Calu3 (cell line): ENCODE results near the gene FANCL. TPM values are rescaled to one million over a fixed set of nuclear protein-coding genes. Genes with fewer than 3 reads are reported as not detected.

Experiments
- BruUV-seq: library from RNA; stranded (reverse); fragments of 400-500 nt; replicated peaks from 2 replicates; lab custom pipeline; 2021; lab: Mats Ljungman, UMichigan
- CTCF ChIA-PET: fragments of 300-600 bp; sonication (Branson Sonifier 250); formaldehyde crosslinking; loops from one replicate; lab custom pipeline; 2022; ENCODE audit warnings: antibody characterized with exemption; lab: Charles Lee
- DNase-seq: peaks from one replicate; pipeline ENCODE4 v3.0.0; 2022
- H3K27ac Mint-ChIP-seq: one replicate; pipeline ENCODE4 v1.8.0; 2022; ENCODE audit warnings: mixed read lengths; ENCODE audit not compliant: unreplicated experiment
- H3K27me3 Mint-ChIP-seq: one replicate; pipeline ENCODE4 v1.8.0; 2022; ENCODE audit warnings: mixed read lengths; ENCODE audit not compliant: unreplicated experiment
- H3K36me3 Mint-ChIP-seq: one replicate; pipeline ENCODE4 v1.8.0; 2022; ENCODE audit warnings: mild to moderate bottlenecking, moderate library complexity, mixed read lengths; ENCODE audit not compliant: insufficient read depth, unreplicated experiment
- H3K4me1 Mint-ChIP-seq: one replicate; pipeline ENCODE4 v1.8.0; 2022; ENCODE audit warnings: mild to moderate bottlenecking, low read depth, mixed read lengths; ENCODE audit not compliant: unreplicated experiment
- H3K4me3 Mint-ChIP-seq: one replicate; pipeline ENCODE4 v1.8.0; 2022; ENCODE audit warnings: mild to moderate bottlenecking, low read depth, moderate library complexity, mixed read lengths; ENCODE audit not compliant: unreplicated experiment
- H3K9me3 Mint-ChIP-seq: one replicate; pipeline ENCODE4 v1.8.0; 2022; ENCODE audit warnings: low read depth, mixed read lengths; ENCODE audit not compliant: unreplicated experiment
- CTCF ChIP-seq: fragments of 200-600 bp; IDR thresholded peaks from one replicate; pipeline ENCODE4 v1.8.0; 2022; ENCODE audit warnings: antibody characterized with exemption; ENCODE audit not compliant: unreplicated experiment
- intact Hi-C: fragments of 100-400 bp; cut with micrococcal nuclease; formaldehyde crosslinking; loops from one replicate; pipeline ENCODE4 v1.10.0; 2022; ENCODE audit not compliant: unreplicated experiment
- total RNA-seq: library from RNA; stranded (reverse); gene quantifications from 2 replicates; pipeline ENCODE4 v1.2.3, GENCODE V29; 2022

The FANCL gene
- total RNA-seq, 1 experiment from 2014 or later: 40.5 TPM

GRCh38 chr2:58140508-58141072 lies 100.5 kb downstream of the FANCL start:
- Mint-ChIP-seq H3K36me3 (no peaks in the 10 kb centered on the region), H3K4me1 (no peaks in the 10 kb centered on the region), H3K9me3 (no peaks in the 10 kb centered on the region), H3K27me3 (no peaks in the 10 kb centered on the region), H3K27ac (no peak overlapping the region), H3K4me3 (no peak overlapping the region)
- no peak for DNase-seq
- intact Hi-C loops: no loop called here
- TF ChIP-seq CTCF: no peak
- CTCF ChIA-PET: no interaction called here
- no TSS peak for BruUV-seq

- intact Hi-C loops: loop anchor here (5.0 kb wide), 1 partner anchor 86 kb away; no protein-coding TSS in a partner anchor
- CTCF ChIA-PET: no interaction called here
- DNase-seq: no peak
- H3K27ac Mint-ChIP-seq: no peak overlapping the region
- H3K4me1 Mint-ChIP-seq: no peaks in the 10 kb centered on the region
- H3K36me3 Mint-ChIP-seq: no peaks in the 10 kb centered on the region
- no peak for TF ChIP-seq CTCF
- no TSS peak for BruUV-seq
- no peaks in the 10 kb centered on the region for H3K9me3 Mint-ChIP-seq
- no peaks in the 10 kb centered on the region for H3K27me3 Mint-ChIP-seq
- H3K4me3 Mint-ChIP-seq: no peak overlapping the region
These were observed 102.6 kb downstream of the FANCL start for GRCh38 chr2:58138396-58139030.

GRCh38 chr2:58137856-58138255 lies 103.3 kb downstream of the FANCL start:
- no TSS peak for BruUV-seq
- intact Hi-C loops: loop anchor here (5.0 kb wide), 1 partner anchor 86 kb away; no protein-coding TSS in a partner anchor
- Mint-ChIP-seq H3K36me3 (no peaks in the 10 kb centered on the region), H3K9me3 (no peaks in the 10 kb centered on the region), H3K4me3 (no peak overlapping the region), H3K27ac (no peak overlapping the region), H3K27me3 (no peaks in the 10 kb centered on the region), H3K4me1 (no peaks in the 10 kb centered on the region)
- no peak for DNase-seq
- no peak for TF ChIP-seq CTCF
- CTCF ChIA-PET: no interaction called here

GRCh38 chr2:58137221-58137620 lies 103.9 kb downstream of the FANCL start:
- no peaks in the 10 kb centered on the region for H3K4me1 Mint-ChIP-seq
- no peaks in the 10 kb centered on the region for H3K9me3 Mint-ChIP-seq
- no peak overlapping the region for H3K4me3 Mint-ChIP-seq
- TF ChIP-seq CTCF: no peak
- DNase-seq: no peak
- no TSS peak for BruUV-seq
- H3K36me3 Mint-ChIP-seq: no peaks in the 10 kb centered on the region
- CTCF ChIA-PET: no interaction called here
- no peaks in the 10 kb centered on the region for H3K27me3 Mint-ChIP-seq
- intact Hi-C loops: loop anchor here (5.0 kb wide), 1 partner anchor 85 kb away; no protein-coding TSS in a partner anchor
- H3K27ac Mint-ChIP-seq: no peak overlapping the region
